GM23338 (cell line): ENCODE measurements around the gene CAPZA1. TPM values are rescaled to one million over a fixed set of nuclear protein-coding genes. Genes with fewer than 3 reads are reported as not detected.

Experiments
- ATAC-seq: fragments of 200-7000 bp; cut with Tn5 transposase; 3 replicates; pipeline ENCODE4 v1.9.1; 2020
- DNase-seq: peaks from one replicate; pipeline ENCODE4 v3.0.0-alpha.2; 2015; ENCODE audit warnings: low spot score
- H2AFZ ChIP-seq: fragments of 200-600 bp; sonication (generic); 2 replicates; pipeline ENCODE4 v1.8.0; 2016; ENCODE audit warnings: antibody characterized with exemption, mild to moderate bottlenecking, moderate library complexity
- H3F3A ChIP-seq: fragments of 200-600 bp; sonication (generic); replicated peaks from 2 replicates; pipeline ENCODE4 v1.8.0; 2017; ENCODE audit warnings: antibody characterized with exemption, mixed run types, low read depth
- H3K27ac ChIP-seq: fragments of 200-600 bp; sonication (generic); 2 replicates; pipeline ENCODE4 v1.6.1; 2016; ENCODE audit warnings: low read depth
- H3K27me3 ChIP-seq: fragments of 200-600 bp; sonication (generic); 2 replicates; pipeline ENCODE4 v1.8.0; 2016; ENCODE audit warnings: mild to moderate bottlenecking, mixed run types, moderate library complexity; ENCODE audit not compliant: insufficient read depth
- H3K36me3 ChIP-seq: fragments of 200-600 bp; sonication (generic); 2 replicates; pipeline ENCODE4 v1.8.0; 2016; ENCODE audit warnings: mild to moderate bottlenecking; ENCODE audit not compliant: insufficient read depth
- H3K4me1 ChIP-seq: fragments of 200-600 bp; sonication (generic); 2 replicates; pipeline ENCODE4 v1.8.0; 2016; ENCODE audit warnings: mild to moderate bottlenecking, moderate library complexity; ENCODE audit not compliant: insufficient read depth
- H3K4me2 ChIP-seq: fragments of 200-600 bp; sonication (generic); 2 replicates; pipeline ENCODE4 v1.7.1; 2017; ENCODE audit warnings: mixed run types
- H3K4me3 ChIP-seq: fragments of 200-600 bp; sonication (generic); 2 replicates; pipeline ENCODE4 v1.6.1; 2016; ENCODE audit warnings: mixed run types
- H3K79me2 ChIP-seq: fragments of 200-600 bp; sonication (generic); replicated peaks from 2 replicates; pipeline ENCODE4 v1.8.0; 2017; ENCODE audit warnings: mild to moderate bottlenecking; ENCODE audit not compliant: insufficient read depth
- H3K9me2 ChIP-seq: fragments of 200-600 bp; sonication (generic); 2 replicates; pipeline ENCODE4 v1.8.0; 2017; ENCODE audit not compliant: insufficient read depth
- H4K20me1 ChIP-seq: fragments of 200-600 bp; sonication (generic); replicated peaks from 2 replicates; pipeline ENCODE4 v1.8.0; 2017; ENCODE audit warnings: mild to moderate bottlenecking; ENCODE audit not compliant: insufficient read depth
- H3K27ac Mint-ChIP-seq: 2 replicates; pipeline ENCODE4 v1.8.0; 2020; ENCODE audit warnings: inconsistent platforms, mild to moderate bottlenecking, moderate library complexity, mixed read lengths
- H3K27me3 Mint-ChIP-seq: 3 replicates; pipeline ENCODE4 v1.8.0; 2022; ENCODE audit warnings: low read depth, mild to moderate bottlenecking, moderate library complexity, mixed read lengths, inconsistent platforms; ENCODE audit not compliant: insufficient read depth, poor library complexity
- H3K36me3 Mint-ChIP-seq: 3 replicates; pipeline ENCODE4 v1.8.0; 2021; ENCODE audit warnings: low read depth, mild to moderate bottlenecking, inconsistent platforms, moderate library complexity, mixed read lengths
- H3K4me1 Mint-ChIP-seq: 3 replicates; pipeline ENCODE4 v1.8.0; 2020; ENCODE audit warnings: mild to moderate bottlenecking, inconsistent platforms, mixed read lengths
- H3K4me3 Mint-ChIP-seq: 3 replicates; pipeline ENCODE4 v1.8.0; 2021; ENCODE audit warnings: moderate library complexity, mild to moderate bottlenecking, inconsistent platforms, mixed read lengths
- H3K9me3 Mint-ChIP-seq: 3 replicates; pipeline ENCODE4 v1.8.0; 2020; ENCODE audit warnings: moderate library complexity, mild to moderate bottlenecking, inconsistent platforms, mixed read lengths
- CREB1 ChIP-seq: fragments of 250-450 bp; sonication (Bioruptor Pico); IDR thresholded peaks from 2 replicates; pipeline ENCODE4 v1.5.0; 2020; ENCODE audit warnings: low read depth, mild to moderate bottlenecking, moderate library complexity
- CTCF ChIP-seq, 2 experiments: fragments of 200-600 bp in 1 of 2; sonication (generic) in 1 of 2; conservative IDR thresholded peaks; 2 replicates each; pipeline versions ENCODE4 v1.5.1 to v1.6.1; 2016 to 2017; ENCODE audit warnings: antibody characterized with exemption in 2 of 2, low read depth in 2 of 2, mild to moderate bottlenecking in 2 of 2, moderate library complexity in 1 of 2
- ETS1 ChIP-seq: IDR thresholded peaks from 2 replicates; pipeline ENCODE4 v1.6.1; 2016; ENCODE audit warnings: antibody characterized with exemption
- EZH2phosphoT487 ChIP-seq: fragments of 200-600 bp; sonication (generic); IDR thresholded peaks from one replicate; pipeline ENCODE4 v1.8.1; 2018; ENCODE audit warnings: antibody characterized with exemption; ENCODE audit not compliant: unreplicated experiment
- JUNB ChIP-seq: IDR thresholded peaks from one replicate; pipeline ENCODE4 v1.6.1; 2016; ENCODE audit warnings: antibody characterized with exemption; ENCODE audit not compliant: unreplicated experiment
- NANOG ChIP-seq: IDR thresholded peaks from 2 replicates; pipeline ENCODE4 v1.6.1; 2016; ENCODE audit warnings: antibody characterized with exemption, borderline replicate concordance
- POLR2AphosphoS5 ChIP-seq: IDR thresholded peaks from 2 replicates; pipeline ENCODE4 v1.6.1; 2016; ENCODE audit warnings: antibody characterized with exemption, low read depth
- REST ChIP-seq: IDR thresholded peaks from one replicate; pipeline ENCODE4 v1.6.1; 2018; ENCODE audit warnings: antibody characterized with exemption; ENCODE audit not compliant: unreplicated experiment
- STAT1 ChIP-seq: IDR thresholded peaks from one replicate; pipeline ENCODE4 v1.6.1; 2016; ENCODE audit warnings: antibody characterized with exemption; ENCODE audit not compliant: unreplicated experiment
- ZNF331 ChIP-seq: fragments of 250-450 bp; sonication (Bioruptor Pico); IDR thresholded peaks from 2 replicates; pipeline ENCODE4 v1.5.0; 2020; ENCODE audit warnings: low read depth, mild to moderate bottlenecking, moderate library complexity
- ZNF462 ChIP-seq: fragments of 250-450 bp; sonication (Bioruptor Pico); IDR thresholded peaks from 2 replicates; pipeline ENCODE4 v1.5.0; 2020; ENCODE audit warnings: mild to moderate bottlenecking, moderate library complexity
- polyA plus RNA-seq: library from polyadenylated mRNA; unstranded; fragments of >200 nt; fragmentation: Nextera tagmentation; extraction: Ambion mirVana; gene quantifications from 2 replicates; pipeline ENCODE4 v1.2.1, GENCODE V29; 2016
- total RNA-seq: library from RNA; depleted of rRNA; stranded (reverse); fragments of >200 nt; shearing (Covaris generic); gene quantifications from 2 replicates; pipeline ENCODE4 v1.2.3, GENCODE V29; 2014

Gene CAPZA1
- total and polyA plus RNA-seq, 2 experiments from 2014 or later: 147 to 182 TPM

GRCh38 chr1:112673592-112674439 is 54.2 kb downstream of the CAPZA1 start:
- H3F3A ChIP-seq: 0 out of 2 replicates have a peak, but pooled peaks cover 4% of the 10 kb centered on the region

More at GRCh38 chr1:112673592-112674439, 54.2 kb downstream of the CAPZA1 start:
- H3K9me2 ChIP-seq: no peaks in the 10 kb centered on the region
- peaks cover 34% of the 10 kb centered on the region; the same call in 2 of the 3 replicates for H3K36me3 Mint-ChIP-seq
- 0 out of 2 replicates have a peak overlapping the region, but pooled peaks have one; percentile 17 for H3K27ac Mint-ChIP-seq
- peaks cover 18% of the 10 kb centered on the region for H3K27me3 Mint-ChIP-seq
- peak overlapping the region; percentile 90 for H3K27ac ChIP-seq
- peaks cover 12% of the 10 kb centered on the region for H3K27me3 ChIP-seq
- H3K4me1 ChIP-seq: peaks cover 49% of the 10 kb centered on the region
- H3K79me2 ChIP-seq: peaks cover 29% of the 10 kb centered on the region
- peak overlapping the region; percentile 83 for H3K4me2 ChIP-seq
- peak overlapping the region; percentile 71 for H3K4me3 ChIP-seq
- peaks cover 64% of the 10 kb centered on the region for H3K4me1 Mint-ChIP-seq
- H3K36me3 ChIP-seq: no peaks in the 10 kb centered on the region; the same call in 1 of the 2 replicates
- peaks cover 6% of the 10 kb centered on the region; the same call in 1 of the 2 replicates for H4K20me1 ChIP-seq
- peak overlapping the region; percentile 90 for H3K4me3 Mint-ChIP-seq
- peak; percentile 56 for DNase-seq
- H3K9me3 Mint-ChIP-seq: no peaks in the 10 kb centered on the region; the same call in 2 of the 3 replicates
- no peak overlapping the region for H2AFZ ChIP-seq
- peak; percentile 3; the same call in 2 of the 3 replicates for ATAC-seq
- no peak for TF ChIP-seq EZH2phosphoT487
- TF ChIP-seq CREB1 (CRISPR knock-in tag): peak; percentile 61
- TF ChIP-seq NANOG: no peak
- peak in 1 of 2 experiments; percentile 51; a peak in 2 of 4 replicates for TF ChIP-seq CTCF (conservative IDR thresholded peaks at IDR 0.05; ENCODE audit: low read depth in 2 of 2)
- TF ChIP-seq POLR2AphosphoS5: no peak
- no peak for TF ChIP-seq JUNB
- TF ChIP-seq ZNF462 (CRISPR knock-in tag): no peak
- TF ChIP-seq STAT1: no peak
- no peak for TF ChIP-seq REST
- TF ChIP-seq ETS1: no peak; the same call in 1 of the 2 replicates
- no peak for TF ChIP-seq ZNF331
